H9 (cell line): Measurements from ENCODE around the gene URI1. TPM values are rescaled to one million over a fixed set of nuclear protein-coding genes. Genes with fewer than 3 reads are reported as not detected.

Experiments
- DNase-seq: peaks from one replicate; pipeline ENCODE4 v3.0.0-alpha.2; 2017
- H2AFZ ChIP-seq: one replicate; pipeline ENCODE4 v1.6.1; 2013; ENCODE audit warnings: mild to moderate bottlenecking, low read length, control low read depth, moderate library complexity
- H2AK5ac ChIP-seq: 2 replicates; pipeline ENCODE4 v1.6.1; 2013; ENCODE audit warnings: low read length, control low read depth, mixed read lengths; ENCODE audit not compliant: insufficient read length
- H2BK120ac ChIP-seq: one replicate; pipeline ENCODE4 v1.6.1; 2013; ENCODE audit warnings: low read depth, mild to moderate bottlenecking, low read length, control low read depth, inconsistent platforms; ENCODE audit not compliant: poor library complexity, severe bottlenecking
- H2BK12ac ChIP-seq: 2 replicates; pipeline ENCODE4 v1.6.1; 2013; ENCODE audit warnings: low read length, control low read depth, mixed read lengths, low read depth; ENCODE audit not compliant: insufficient read length
- H2BK15ac ChIP-seq: 2 replicates; pipeline ENCODE4 v1.6.1; 2013; ENCODE audit warnings: low read depth, low read length, control low read depth
- H2BK20ac ChIP-seq: one replicate; pipeline ENCODE4 v1.6.1; 2013; ENCODE audit warnings: low read depth, mild to moderate bottlenecking, low read length, control low read depth, inconsistent platforms; ENCODE audit not compliant: poor library complexity, severe bottlenecking
- H2BK5ac ChIP-seq: 2 replicates; pipeline ENCODE4 v1.6.1; 2013; ENCODE audit warnings: low read length, control low read depth, mixed read lengths; ENCODE audit not compliant: insufficient read length
- H3K14ac ChIP-seq: 2 replicates; pipeline ENCODE4 v1.6.1; 2013; ENCODE audit warnings: low read length, control low read depth; ENCODE audit not compliant: insufficient read depth
- H3K18ac ChIP-seq: 2 replicates; pipeline ENCODE4 v1.6.1; 2013; ENCODE audit warnings: low read depth, mild to moderate bottlenecking, mixed read lengths, low read length, control low read depth; ENCODE audit not compliant: insufficient read length
- H3K23ac ChIP-seq: 2 replicates; pipeline ENCODE4 v1.6.1; 2013; ENCODE audit warnings: low read length, control low read depth, mixed read lengths, low read depth; ENCODE audit not compliant: insufficient read length
- H3K23me2 ChIP-seq: 2 replicates; pipeline ENCODE4 v1.6.1; 2013; ENCODE audit warnings: low read depth, mild to moderate bottlenecking, mixed read lengths, low read length, control low read depth; ENCODE audit not compliant: insufficient read length, poor library complexity, severe bottlenecking
- H3K27ac ChIP-seq: 2 replicates; pipeline ENCODE4 v1.5.1; 2013; ENCODE audit warnings: low read length, control low read depth, mixed read lengths, low read depth; ENCODE audit not compliant: insufficient read length
- H3K27me3 ChIP-seq: 2 replicates; pipeline ENCODE4 v1.6.1; 2013; ENCODE audit warnings: low read length, control low read depth, inconsistent platforms; ENCODE audit not compliant: insufficient read depth
- H3K4ac ChIP-seq: 2 replicates; pipeline ENCODE4 v1.6.1; 2013; ENCODE audit warnings: low read depth, mild to moderate bottlenecking, control low read depth, inconsistent platforms, low read length, moderate library complexity
- H3K4me1 ChIP-seq: 2 replicates; pipeline ENCODE4 v1.6.1; 2013; ENCODE audit warnings: low read length, control low read depth, inconsistent platforms; ENCODE audit not compliant: insufficient read depth
- H3K4me2 ChIP-seq: 2 replicates; pipeline ENCODE4 v1.6.1; 2013; ENCODE audit warnings: low read length, control low read depth, mixed read lengths; ENCODE audit not compliant: insufficient read length, insufficient read depth
- H3K56ac ChIP-seq: 2 replicates; pipeline ENCODE4 v1.6.1; 2013; ENCODE audit warnings: low read depth, mild to moderate bottlenecking, mixed read lengths, low read length, control low read depth; ENCODE audit not compliant: insufficient read length
- H3K79me1 ChIP-seq: 2 replicates; pipeline ENCODE4 v1.6.1; 2013; ENCODE audit warnings: low read depth, mild to moderate bottlenecking, moderate library complexity, low read length, control low read depth, inconsistent platforms; ENCODE audit not compliant: insufficient read depth, poor library complexity, severe bottlenecking
- H3K79me2 ChIP-seq: 2 replicates; pipeline ENCODE4 v1.6.1; 2013; ENCODE audit warnings: low read length, control low read depth, inconsistent platforms; ENCODE audit not compliant: insufficient read depth
- H3K9ac ChIP-seq: 2 replicates; pipeline ENCODE4 v1.6.1; 2013; ENCODE audit warnings: low read length, control low read depth, mixed read lengths; ENCODE audit not compliant: insufficient read length; ENCODE audit errors: extremely low read depth
- H3K9me3 ChIP-seq: one replicate; pipeline ENCODE4 v1.6.1; 2013; ENCODE audit warnings: low read depth, low read length, inconsistent platforms; ENCODE audit not compliant: control insufficient read depth
- H3T11ph ChIP-seq: one replicate; pipeline ENCODE4 v1.6.1; 2013; ENCODE audit warnings: mild to moderate bottlenecking, low read length, control low read depth, inconsistent platforms
- H4K20me1 ChIP-seq: one replicate; pipeline ENCODE4 v1.6.1; 2013; ENCODE audit not compliant: control insufficient read depth, insufficient read length, insufficient read depth
- H4K5ac ChIP-seq: 2 replicates; pipeline ENCODE4 v1.6.1; 2013; ENCODE audit warnings: low read depth, mild to moderate bottlenecking, mixed read lengths, low read length, control low read depth; ENCODE audit not compliant: insufficient read length
- H4K8ac ChIP-seq: replicated peaks from 2 replicates; pipeline ENCODE4 v1.6.1; 2013; ENCODE audit warnings: low read length, control low read depth, mixed read lengths, low read depth; ENCODE audit not compliant: insufficient read length
- H4K91ac ChIP-seq: 2 replicates; pipeline ENCODE4 v1.6.1; 2013; ENCODE audit warnings: low read depth, mild to moderate bottlenecking, moderate library complexity, mixed read lengths, low read length, control low read depth; ENCODE audit not compliant: insufficient read length
- H3K27ac Mint-ChIP-seq, 3 experiments: 2 replicates in 2 of 3; 3 replicates in 1 of 3; pipeline ENCODE4 v1.8.0; 2020 to 2021; ENCODE audit warnings: mixed read lengths in 3 of 3, mild to moderate bottlenecking in 1 of 3, moderate library complexity in 1 of 3
- H3K27me3 Mint-ChIP-seq: 2 replicates; pipeline ENCODE4 v1.8.0; 2021; ENCODE audit warnings: low read depth, mild to moderate bottlenecking, moderate library complexity, mixed read lengths
- H3K36me3 Mint-ChIP-seq, 3 experiments: 2 replicates in 2 of 3; 3 replicates in 1 of 3; pipeline ENCODE4 v1.8.0; 2020 to 2021; ENCODE audit warnings: low read depth in 3 of 3, mixed read lengths in 3 of 3; ENCODE audit not compliant: insufficient read depth in 1 of 3
- H3K4me1 Mint-ChIP-seq, 2 experiments: 2 replicates each; pipeline ENCODE4 v1.8.0; 2020; ENCODE audit warnings: mixed read lengths in 2 of 2
- H3K4me3 Mint-ChIP-seq, 2 experiments: 2 replicates in 1 of 2; 3 replicates in 1 of 2; pipeline ENCODE4 v1.8.0; 2020 to 2021; ENCODE audit warnings: mild to moderate bottlenecking in 2 of 2, mixed read lengths in 2 of 2, moderate library complexity in 1 of 2
- H3K9me3 Mint-ChIP-seq, 2 experiments: 2 replicates in 1 of 2; 3 replicates in 1 of 2; pipeline ENCODE4 v1.8.0; 2020; ENCODE audit warnings: mild to moderate bottlenecking in 2 of 2, mixed read lengths in 2 of 2, moderate library complexity in 1 of 2
- CTCF ChIP-seq: fragments of 200-600 bp; sonication (generic); conservative IDR thresholded peaks from 3 replicates; pipeline ENCODE4 v1.8.0; 2021; ENCODE audit warnings: antibody characterized with exemption, mild to moderate bottlenecking
- WGBS: extraction: QIAGEN DNeasy Blood & Tissue Kit; methylation state at CpG from one replicate; pipeline ENCODE4 v1.1.7; 2013; ENCODE audit warnings: missing lambda C conversion rate, low lambda C conversion rate, mixed read lengths; ENCODE audit not compliant: insufficient read length; ENCODE audit errors: extremely low coverage; 5-methylcytosine and 5-hydroxymethylcytosine counted together
- total RNA-seq: library from RNA; stranded (reverse); gene quantifications from 2 replicates; pipeline ENCODE4 v1.2.1, GENCODE V29; 2021

URI1 gene
- total RNA-seq, 1 experiment from 2014 or later, result 54.3 TPM

DNA sequence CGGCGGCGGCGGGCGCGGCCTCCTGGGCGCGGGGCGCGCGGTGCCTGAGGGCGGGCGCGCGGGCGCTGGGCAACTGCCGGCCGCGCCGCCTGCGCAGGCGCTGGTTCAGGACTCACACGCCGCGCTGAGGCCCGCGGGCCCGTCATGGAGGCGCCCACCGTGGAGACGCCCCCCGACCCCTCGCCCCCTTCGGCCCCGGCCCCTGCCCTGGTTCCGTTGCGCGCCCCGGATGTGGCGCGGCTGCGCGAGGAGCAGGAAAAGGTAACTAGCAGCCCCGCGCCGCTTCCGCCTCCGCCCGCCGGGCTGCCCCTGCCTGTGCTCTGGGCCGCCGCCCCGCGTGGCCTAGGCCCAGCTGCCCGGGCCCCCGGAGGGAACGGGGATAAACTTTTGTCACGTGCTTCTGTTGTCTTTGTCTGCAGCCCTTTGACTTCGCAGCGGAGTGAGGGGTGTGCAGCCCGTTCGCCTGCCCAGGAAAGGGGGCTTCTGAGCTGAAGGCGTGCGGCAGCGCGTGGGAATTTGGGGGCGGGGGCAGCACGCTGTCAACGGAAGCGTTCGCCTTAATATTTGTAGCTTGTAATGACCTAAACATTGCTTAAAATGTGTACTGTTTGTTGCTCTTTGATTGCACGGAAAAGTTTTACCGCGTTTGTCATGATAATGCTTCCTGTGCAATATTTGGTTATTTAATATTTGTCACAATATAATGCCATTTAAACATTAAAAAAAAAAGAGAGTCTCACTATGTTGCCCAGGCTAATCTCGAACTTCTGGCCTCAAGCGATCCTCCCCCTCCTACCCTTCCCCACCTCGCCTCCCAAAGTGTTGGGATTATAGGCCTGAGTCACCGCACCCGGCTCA is 594 bp downstream of the URI1 start:
- Histone ChIP-seq H2BK20ac (no peak overlapping the region), H2BK120ac (no peak overlapping the region), H4K8ac (no peak overlapping the region), H3K27me3 (no peaks in the 10 kb centered on the region; the same call in 1 of the 2 replicates), H3K79me1 (no peaks in the 10 kb centered on the region), H3K23ac (no peak overlapping the region), H2AK5ac (no peak overlapping the region), H2BK15ac (no peak overlapping the region), H3K56ac (no peak overlapping the region), H3K27ac (no peak overlapping the region), H3K4me2 (peak overlapping the region; percentile 70), H4K5ac (no peak overlapping the region), H3K18ac (no peak overlapping the region), H2BK5ac (no peak overlapping the region), H3K14ac (peak overlapping the region; percentile 27; the same call in 1 of the 2 replicates), H2AFZ (no peak overlapping the region), H3K79me2 (peaks cover 33% of the 10 kb centered on the region; the same call in 1 of the 2 replicates), H3K4me1 (no peaks in the 10 kb centered on the region; the same call in 1 of the 2 replicates), H2BK12ac (no peak overlapping the region), H3K9ac (peak overlapping the region; percentile 72), H3T11ph (no peak overlapping the region), H3K9me3 (no peaks in the 10 kb centered on the region), H4K91ac (no peak overlapping the region), H4K20me1 (no peaks in the 10 kb centered on the region), H3K4ac (no peak overlapping the region), H3K23me2 (no peaks in the 10 kb centered on the region)
- Mint-ChIP-seq H3K36me3 (peaks cover under 1 to 9% (median 6%) of the 10 kb centered on the region in 3 experiments; a peak in 6 of 7 replicates), H3K4me3 (peak overlapping the region; percentile 97 to 98), H3K9me3 (peaks cover 0 to 12% of the 10 kb centered on the region in 2 experiments; a peak in 3 of 5 replicates), H3K4me1 (peaks cover 23 to 29% of the 10 kb centered on the region in 2 experiments), H3K27me3 (peaks cover 27% of the 10 kb centered on the region), H3K27ac (peak overlapping the region; percentile 67 to 98 (median 90); a peak in 5 of 7 replicates)
- TF ChIP-seq CTCF, result no peak
- peak; percentile 59 for DNase-seq
- no CpG with 5 or more reads among the region's 79 CpGs for WGBS
